Measurements from ENCODE around the gene ZNF814.
"Not testable (repeated sequence)": the region's sequence is repeated elsewhere in the genome, so short reads cannot be mapped to it uniquely, and the experiment has no call there.

Gene ZNF814

DNA sequence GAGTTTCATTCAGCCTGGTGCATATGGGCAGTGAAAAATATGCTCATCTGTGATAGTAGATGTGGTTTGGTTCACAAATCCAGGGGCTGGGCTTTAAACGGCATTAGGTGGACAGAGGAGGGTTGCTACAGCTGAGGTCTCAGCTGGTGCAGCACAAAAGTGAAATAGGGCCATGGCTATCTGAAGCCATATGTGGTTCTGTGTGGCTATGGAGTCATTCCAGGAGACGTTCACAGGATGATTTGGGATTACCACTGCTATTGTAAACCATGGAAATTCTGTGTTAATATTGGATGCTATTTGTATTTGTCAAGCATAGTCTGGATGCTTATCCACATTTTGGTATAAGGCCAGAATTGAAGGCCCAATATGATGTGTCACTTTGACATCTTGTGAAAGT, 34.7 kb downstream of the ZNF814 start:
- not testable (repeated sequence) for DNase-seq

DNA sequence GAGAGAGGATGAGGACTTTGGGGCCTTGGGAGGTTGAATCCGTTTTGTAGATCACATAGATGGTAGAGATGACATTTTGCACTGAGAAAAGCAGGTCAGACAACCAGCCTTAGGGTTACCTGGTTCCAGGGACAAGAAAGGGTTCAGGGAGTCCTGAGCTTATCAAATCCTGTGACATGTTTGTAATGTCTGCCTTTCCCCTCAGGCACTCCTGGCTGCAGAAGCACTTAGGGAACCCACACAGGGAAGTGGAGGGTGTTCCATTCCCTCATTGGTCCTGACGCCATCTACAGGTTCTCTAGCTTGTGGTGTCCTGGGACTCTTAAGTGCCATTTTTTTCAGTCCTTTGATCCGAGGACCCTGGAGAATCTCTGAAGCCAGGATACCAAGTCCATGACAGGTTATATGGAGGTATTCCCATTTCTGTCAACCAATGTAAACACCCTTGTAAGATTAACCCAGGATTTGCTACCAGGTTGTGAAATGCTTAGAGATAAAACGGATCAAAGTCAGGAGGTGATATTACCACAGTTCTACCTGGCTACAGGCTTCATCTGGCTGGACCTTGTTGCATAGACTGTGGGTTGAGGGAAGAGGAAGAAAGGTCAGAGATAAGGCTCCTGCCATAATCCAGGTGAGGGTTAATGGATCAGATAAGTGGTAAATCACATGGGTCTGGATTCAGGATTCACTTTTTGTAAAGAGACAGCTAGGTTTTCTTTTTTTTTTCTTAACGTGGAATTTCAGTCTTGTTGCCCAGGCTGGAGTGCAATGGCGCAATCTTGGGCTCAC, 36.8 kb downstream of the ZNF814 start:
- DNase-seq: not testable (repeated sequence)

DNA sequence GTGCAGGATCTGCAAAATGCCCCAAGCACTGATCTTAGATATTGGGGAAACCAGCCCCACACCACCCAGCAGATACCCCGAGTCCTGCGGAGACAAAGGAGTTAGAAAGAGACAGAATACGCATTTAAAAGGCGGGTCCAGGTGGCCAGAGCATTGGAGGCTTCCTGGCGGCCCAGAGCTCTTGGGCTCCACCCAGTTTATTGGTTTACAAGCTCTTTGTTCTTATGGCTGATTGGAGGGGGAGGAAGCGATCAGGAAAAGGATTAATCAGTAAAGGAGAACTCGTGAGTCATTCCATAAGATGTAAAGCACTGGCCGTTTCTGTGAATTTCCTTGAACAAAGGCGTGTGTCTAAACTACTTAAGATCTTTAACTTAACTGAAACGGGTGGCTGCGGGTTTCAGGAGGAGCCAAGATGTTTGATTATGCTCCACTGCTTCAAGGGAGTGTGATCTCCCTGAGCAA, 38.3 kb downstream of the ZNF814 start:
- peak; percentile 49 for DNase-seq

DNA sequence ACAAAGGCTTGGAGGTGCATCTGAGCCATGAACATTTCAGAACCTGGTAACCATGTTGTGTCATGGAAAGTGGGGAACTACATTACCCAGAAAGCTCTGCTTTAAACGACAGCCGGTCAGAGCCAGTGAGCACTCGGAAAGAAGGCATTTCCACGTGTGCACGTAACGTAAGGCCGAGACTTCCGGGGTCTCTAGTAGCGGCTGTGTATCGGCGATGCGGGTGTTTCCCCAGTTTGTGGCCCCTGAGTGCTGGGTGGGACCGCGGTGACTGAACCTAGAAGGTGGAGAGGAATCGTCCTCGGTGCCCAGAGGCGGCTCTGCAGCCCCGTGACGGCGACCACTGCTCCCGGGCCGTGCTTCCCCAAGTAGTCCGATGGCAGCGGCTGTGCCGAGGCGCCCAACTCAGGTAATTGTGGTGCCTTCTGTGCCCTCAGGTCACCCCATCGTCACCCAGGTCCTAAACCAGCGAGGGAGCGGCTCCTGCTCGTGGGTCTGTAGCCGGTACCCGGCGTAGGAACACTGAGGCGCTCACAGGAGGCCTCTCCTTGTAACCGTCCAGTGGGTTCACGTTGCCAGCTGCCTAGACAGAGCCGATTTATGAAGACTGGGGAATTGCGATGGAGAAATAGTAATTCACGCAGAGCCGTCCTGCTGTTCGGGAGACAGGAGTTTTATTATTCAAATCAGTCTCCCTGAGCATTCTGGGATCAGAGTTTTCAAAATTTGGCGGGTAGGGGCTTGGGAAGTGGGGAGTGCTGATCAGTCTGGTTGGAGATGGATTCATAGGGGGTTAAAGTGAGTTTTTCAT, 39.0 kb downstream of the ZNF814 start, which contains the start of gene ZNF587:
Gene ZNF587, plus strand, starts transcription at position 194 of the 808 bp plus-strand sequence. Its CDS starts 180 bp downstream, at position 374.
- peak; percentile 81 for DNase-seq

DNA sequence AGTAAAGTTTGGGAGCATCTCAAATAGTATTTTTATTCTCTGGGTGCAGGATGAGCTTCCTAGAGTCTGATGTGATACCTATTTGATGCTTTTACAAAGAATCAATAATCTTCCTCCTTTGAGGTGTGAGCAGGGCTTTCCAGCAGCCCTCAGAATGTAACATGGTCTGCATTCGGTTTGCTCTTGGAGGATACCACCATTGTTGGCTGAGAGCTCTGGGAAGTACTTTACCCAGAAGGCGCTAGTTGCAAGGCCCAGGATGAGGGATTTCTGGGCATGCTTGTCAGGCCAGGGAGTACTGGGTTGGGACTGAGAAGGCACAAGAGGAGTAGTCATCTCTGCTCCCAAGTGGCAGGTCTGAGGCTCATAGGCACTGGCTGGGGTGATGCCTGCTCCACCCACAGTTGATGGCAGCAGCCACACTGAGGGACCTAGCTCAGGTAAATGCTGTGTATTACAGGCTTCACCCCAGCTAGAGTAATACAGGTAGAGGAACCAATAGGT, 39.6 kb downstream of the ZNF814 start:
- not testable (repeated sequence) for DNase-seq

DNA sequence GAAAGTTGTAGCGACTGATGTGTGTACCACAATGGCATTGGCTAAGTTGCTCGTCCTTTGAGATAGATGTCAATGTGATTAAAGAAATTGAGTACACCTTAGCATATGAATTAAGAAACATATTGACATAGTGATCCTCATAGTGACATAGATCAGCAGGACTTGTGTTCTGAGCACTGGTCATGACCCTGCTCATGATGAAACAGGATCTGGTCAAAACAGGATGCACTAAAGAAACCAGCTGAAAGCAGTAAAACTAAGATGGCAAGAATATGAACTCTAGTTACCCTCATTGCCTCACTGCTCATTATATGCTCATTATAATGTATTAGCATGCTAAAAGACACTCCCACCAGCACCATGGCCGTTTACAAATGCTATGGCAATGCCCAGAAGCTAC, 41.7 kb downstream of the ZNF814 start:
- DNase-seq: not testable (repeated sequence)

DNA sequence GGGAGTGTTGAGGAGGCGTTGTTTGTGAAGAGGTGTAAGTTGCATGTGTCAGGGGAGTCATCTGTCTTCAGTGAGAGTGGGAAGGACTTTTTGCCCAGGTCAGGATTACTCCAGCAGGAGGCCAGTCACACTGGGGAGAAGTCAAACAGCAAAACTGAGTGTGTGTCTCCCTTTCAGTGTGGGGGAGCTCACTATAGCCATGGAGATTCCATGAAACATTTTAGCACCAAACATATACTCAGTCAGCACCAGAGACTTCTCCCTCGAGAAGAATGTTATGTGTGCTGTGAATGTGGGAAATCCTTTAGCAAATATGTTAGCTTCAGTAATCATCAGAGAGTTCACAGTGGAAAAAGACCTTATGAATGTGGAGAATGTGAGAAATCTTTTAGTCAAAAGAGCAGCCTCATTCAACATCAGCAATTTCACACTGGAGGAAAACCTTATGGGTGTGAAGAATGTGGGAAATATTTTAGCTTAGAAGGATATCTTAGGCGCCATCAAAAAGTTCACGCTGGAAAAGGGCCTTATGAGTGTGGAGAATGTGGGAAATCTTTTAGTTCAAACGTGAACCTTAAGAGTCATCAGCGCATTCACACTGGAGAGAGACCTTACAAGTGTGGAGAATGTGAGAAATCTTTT, 47.6 kb downstream of the ZNF814 start:
- no peak for DNase-seq

DNA sequence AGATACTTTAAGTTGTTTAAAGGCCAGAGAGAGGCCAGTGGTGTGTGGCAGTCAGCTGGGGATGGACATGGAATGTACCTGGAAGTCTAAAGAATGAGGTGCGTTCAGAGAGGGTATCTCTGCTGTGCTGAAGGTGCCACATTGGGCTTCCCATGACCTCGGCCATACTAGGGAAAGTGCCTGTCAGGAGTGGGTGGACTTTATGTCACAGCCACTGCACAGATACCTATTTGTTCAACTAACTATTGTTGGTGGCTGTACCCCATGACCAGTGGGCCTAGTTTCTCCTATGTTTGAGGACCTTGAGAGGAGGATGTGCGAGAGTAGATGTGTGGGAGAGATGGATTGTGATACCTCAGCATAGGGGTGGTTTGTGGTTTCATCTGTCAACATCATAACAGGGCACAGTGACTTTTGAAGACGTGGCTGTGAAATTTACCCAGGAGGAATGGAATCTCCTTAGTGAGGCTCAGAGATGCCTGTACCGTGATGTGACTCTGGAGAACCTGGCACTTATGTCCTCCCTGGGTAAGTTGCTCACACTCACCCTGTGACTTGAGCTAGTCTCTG, 50.1 kb downstream of the ZNF814 start:
- DNase-seq: not testable (repeated sequence)

DNA sequence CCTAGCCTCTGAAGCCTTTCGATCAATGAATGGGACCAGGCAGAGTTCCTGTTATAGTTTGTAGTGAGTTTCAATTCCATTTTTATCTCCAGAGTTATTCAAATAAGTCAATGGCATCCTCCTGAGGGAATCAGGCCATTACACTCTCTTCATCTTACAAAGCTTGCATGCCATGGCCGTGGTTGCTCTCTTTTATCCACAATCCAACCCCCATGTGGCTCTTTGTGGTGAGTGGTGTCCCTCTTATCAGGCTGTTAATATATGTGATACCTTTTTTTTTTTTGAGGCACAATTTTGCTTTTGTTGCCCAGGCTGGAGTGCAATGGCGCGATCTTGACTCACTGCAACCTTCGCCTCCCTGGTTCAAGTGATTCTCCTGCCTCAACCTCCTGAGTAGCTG, 51.8 kb downstream of the ZNF814 start:
- not testable (repeated sequence) for DNase-seq

DNA sequence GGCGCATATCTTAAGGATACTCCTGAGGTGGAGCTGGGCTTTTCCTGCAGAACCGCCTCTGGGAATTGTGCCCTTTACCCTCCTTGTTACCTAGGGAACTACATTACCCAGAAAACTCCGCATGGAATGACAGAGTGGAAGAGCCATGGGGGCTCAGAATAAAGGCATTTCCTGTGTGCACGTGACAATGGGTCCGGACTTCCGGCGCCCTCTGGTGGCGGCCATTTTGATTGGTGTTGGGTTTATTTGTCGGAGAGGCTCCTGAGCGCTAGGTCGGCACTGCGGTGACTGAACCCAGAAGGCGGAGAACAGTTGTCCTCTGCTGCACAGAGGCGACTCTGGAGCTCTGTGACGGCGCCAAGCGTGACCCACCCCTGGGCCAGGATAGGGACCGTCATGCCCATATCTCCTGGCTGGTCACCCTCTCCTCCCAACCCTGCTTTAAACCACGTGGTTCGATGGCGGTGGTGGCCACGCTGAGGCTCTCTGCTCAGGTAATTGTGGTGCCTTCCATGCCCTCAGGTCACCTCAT, 58.7 kb downstream of the ZNF814 start, which contains the start of gene ZNF587B:
Gene ZNF587B, plus strand, starts transcription at position 229 of the 532 bp plus-strand sequence. Its CDS starts 230 bp downstream, at position 459.
- peak; percentile 96 for DNase-seq

DNA sequence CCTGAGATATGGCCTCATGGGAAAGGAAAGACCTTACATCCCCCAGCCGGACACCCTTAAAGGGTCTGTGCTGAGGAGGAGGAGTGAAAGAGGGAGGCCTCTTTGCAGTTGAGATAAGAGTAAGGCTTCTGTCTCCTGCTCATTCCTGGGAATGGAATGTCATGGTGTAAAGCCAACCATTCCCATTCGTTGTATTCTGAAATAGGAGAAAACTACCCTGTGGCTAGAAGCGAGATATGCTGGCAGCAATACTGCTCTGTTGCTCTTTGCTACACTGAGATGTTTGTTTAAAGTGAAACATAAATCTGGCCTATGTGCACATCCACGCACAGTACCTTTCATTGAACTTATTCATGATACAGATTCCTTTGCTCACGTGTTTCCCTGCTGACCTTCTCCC, 59.5 kb downstream of the ZNF814 start:
- DNase-seq: no peak

DNA sequence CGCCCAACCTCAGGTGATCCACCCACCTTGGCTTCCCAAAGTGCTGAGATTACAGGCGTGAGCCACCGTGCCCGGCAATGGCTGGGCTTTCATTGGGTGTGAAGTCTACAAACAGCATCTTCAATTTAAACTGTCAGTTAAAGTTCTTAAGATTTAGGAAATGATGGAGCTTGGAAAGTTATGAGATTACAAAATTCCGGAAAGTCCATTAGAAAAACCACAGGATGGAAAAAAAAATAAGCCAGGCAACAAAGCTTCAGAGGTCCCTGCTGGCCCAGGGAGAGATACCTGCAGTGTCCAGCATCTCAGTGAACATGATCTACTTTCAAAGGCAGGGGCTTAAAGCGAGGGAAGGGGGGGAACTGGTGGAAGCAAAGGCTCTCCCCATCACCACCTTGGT, 63.3 kb downstream of the ZNF814 start:
- no peak for DNase-seq

DNA sequence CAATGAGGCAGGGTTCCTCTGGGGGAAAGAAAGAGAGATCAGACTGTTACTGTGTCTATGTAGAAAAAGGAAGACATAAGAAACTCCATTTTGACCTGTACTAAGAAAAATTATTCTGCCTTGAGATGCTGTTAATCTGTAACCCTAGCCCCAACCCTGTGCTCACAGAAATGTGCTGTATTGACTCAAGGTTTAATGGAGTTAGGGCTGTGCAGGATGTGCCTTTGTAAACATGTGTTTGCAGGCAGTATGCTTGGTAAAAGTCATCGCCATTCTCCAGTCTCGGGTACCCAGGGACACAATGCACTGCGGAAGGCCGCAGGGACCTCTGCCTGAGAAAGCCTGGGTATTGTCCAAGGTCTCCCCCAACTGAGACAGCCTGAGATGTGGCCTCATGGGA, 65.2 kb downstream of the ZNF814 start:
- not testable (repeated sequence) for DNase-seq

DNA sequence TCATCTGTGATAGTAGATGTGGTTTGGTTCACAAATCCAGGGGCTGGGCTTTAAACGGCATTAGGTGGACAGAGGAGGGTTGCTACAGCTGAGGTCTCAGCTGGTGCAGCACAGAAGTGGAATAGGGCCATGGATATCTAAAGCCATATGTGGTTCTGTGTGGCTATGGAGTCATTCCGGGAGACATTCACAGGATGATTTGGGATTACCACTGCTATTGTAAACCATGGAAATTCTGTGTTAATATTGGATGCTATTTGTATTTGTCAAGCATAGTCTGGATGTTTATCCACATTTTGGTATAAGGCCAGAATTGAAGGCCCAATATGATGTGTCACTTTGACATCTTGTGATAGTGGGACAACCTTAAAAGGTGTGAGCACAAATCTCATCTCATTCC, 65.7 kb downstream of the ZNF814 start:
- not testable (repeated sequence) for DNase-seq

DNA sequence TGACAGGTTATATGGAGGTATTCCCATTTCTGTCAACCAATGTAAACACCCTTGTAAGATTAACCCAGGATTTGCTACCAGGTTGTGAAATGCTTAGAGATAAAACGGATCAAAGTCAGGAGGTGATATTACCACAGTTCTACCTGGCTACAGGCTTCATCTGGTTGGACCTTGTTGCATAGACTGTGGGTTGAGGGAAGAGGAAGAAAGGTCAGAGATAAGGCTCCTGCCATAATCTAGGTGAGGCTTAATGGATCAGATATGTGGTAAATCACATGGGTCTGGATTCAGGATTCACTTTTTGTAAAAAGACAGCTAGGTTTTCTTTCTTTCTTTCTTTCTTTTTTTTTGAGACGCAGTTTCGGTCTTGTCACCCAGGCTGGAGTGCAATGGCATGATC, 67.3 kb downstream of the ZNF814 start:
- DNase-seq: not testable (repeated sequence)

DNA sequence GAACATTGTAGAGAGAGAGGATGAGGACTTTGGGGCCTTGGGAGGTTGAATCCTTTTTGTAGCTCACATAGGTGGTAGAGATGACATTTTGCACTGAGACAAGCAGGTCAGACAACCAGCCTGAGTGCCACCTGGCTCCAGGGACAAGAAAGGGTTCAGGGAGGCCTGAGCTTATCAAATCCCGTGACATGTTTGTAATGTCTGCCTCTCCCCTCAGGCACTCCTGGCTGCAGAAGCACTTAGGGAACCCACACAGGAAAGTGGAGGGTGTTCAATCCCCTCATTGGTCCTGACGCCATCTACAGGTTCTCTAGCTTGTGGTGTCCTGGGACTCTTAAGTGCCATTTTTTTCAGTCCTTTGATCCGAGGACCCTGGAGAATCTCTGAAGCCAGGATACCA, 67.7 kb downstream of the ZNF814 start:
- not testable (repeated sequence) for DNase-seq

DNA sequence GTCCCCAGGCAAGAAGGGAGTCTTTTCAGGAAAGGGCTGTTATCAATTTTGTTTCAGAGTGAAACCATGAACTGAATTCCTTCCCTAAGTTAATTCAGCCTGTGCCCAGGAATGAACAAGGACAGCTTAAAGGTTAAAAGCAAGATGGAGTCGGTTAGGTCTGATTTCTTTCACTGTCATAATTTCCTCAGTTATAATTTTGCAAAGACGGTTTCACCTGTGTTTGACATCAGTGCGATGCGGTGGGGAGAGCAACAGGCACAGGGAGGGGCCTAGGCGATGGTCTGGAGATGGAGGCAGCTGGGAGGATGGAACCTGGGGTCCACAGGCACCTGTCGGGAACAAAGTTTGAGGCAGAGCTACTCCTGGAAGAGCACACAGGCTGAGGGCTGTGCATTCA, 68.2 kb downstream of the ZNF814 start:
- no peak for DNase-seq

DNA sequence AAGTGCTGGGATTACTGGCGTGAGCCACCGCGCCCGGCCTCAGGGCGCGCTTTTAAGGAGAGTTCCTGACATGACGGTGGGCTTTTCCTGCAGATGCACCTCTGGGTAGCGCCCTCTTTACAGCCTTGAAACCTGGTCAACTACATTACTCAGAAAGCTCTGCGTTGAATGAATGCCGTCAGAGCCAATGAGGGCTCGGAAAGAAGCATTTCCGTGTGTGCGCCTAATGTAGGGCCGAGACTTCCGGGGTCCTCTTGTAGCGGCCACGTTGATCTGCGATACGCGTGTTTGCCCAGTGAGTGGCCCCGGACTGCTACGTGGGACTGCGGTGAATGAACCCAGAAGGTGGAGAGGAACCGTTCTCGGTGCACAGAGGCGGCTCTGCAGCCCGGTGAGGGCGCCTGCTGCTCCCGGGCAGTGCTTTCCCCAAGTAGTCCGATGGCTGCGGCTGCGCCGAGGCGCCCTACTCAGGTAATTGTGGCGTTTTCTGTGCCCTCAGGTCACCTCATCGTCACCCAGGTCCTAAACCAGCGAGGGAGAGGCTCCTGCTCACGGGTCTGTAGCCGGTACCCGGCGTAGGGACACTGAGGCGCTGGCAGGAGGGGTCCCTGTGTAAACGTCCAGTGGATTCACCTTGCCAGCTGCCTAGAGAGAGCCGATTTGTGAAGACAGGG, 69.2 kb downstream of the ZNF814 start:
- peak; percentile 88 for DNase-seq

DNA sequence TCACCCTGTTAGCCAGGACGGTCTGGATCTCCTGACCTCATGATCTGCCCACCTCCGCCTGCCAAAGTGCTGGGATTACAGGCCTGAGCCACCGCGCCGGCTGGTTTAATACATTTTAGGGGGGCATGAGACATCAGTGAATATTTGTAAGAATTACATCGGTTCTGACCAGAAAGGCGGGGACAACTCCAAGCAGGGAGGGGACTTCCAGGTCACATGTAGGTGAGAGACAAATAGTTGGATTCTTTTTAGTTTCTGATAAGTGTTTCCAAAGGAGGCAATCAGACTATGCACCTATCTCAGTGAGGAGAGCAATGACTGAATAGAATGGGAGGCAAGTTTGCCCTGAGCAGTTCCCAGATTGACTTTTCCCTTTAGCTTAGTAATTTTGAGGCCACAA, 70.5 kb downstream of the ZNF814 start:
- no peak for DNase-seq

DNA sequence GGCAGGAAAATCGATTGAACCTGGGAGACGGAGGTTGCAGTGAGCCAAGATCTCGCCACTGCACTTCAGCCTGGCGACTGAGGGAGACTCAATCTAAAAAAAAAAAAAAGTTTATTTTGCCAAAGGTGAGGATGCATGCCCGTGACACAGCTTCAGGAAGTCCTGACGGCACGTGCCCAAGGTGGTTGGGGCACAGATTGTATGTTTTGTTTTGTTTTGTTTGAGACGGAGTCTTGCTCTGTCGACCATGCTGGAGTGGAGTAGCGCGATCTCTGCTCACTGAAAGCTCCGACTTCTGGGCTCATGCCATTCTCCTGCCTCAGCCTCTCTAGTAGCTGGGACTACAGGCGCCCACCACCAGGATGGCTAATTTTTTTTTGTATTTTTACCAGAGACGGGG, 70.9 kb downstream of the ZNF814 start:
- no peak for DNase-seq

DNA sequence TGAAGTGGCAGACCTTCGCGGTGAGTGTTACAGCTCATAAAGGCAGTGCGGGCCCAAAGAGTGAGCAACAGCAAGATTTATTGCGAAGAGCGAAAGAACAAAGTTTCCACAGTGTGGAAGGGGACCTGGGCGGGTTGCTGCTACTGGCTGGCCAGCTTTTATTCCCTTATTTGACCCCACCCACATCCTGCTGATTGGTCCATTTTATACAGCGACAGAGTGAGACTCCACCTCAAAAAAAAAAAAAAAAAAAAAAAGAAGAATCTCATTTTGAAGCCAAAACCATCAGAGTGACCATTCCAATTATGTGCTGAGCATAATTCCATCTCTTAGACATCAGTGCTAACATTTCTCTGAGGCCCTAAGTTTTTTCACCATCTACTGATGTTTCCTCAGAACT, 72.2 kb downstream of the ZNF814 start:
- DNase-seq: no peak
